Lower leg skin (tissue), 4 donors: ENCODE data around the gene CD34. TPM values are rescaled to one million over a fixed set of nuclear protein-coding genes. Genes with fewer than 3 reads are reported as not detected.

Experiments used
- DNase-seq, 2 donors: peaks; one replicate each; pipeline ENCODE4 v3.0.0-alpha.2; 2019; ENCODE audit warnings: low spot score in 2 of 2
- H3K4me3 ChIP-seq: fragments of 200-600 bp; sonication (generic); 2 replicates; pipeline ENCODE4 v1.5.1; 2017; ENCODE audit warnings: mild to moderate bottlenecking, low read depth; ENCODE audit not compliant: poor library complexity, severe bottlenecking
- CTCF ChIP-seq, 3 donors: fragments of 450-650 bp; IDR thresholded peaks; one replicate each; pipeline ENCODE4 v1.5.1; 2016; ENCODE audit warnings: antibody characterized with exemption in 3 of 3, mild to moderate bottlenecking in 3 of 3, moderate library complexity in 2 of 3
- POLR2A ChIP-seq, 2 donors: fragments of 450-650 bp; IDR thresholded peaks; one replicate each; pipeline ENCODE4 v1.6.1; 2016 to 2017; ENCODE audit warnings: antibody characterized with exemption in 2 of 2, mild to moderate bottlenecking in 1 of 2, moderate library complexity in 1 of 2
- WGBS, 2 donors: methylation state at CpG; one replicate each; pipeline ENCODE4 v1.1.5; 2018; 5-methylcytosine and 5-hydroxymethylcytosine counted together
- intact Hi-C: fragments of 100-400 bp; cut with DNase I; formaldehyde crosslinking; loops from one replicate; pipeline ENCODE4 v1.15.0; 2023; ENCODE audit warnings: low total_unique reads
- total RNA-seq, 4 donors: library from RNA; depleted of rRNA; stranded (reverse); fragments of >200 nt; gene quantifications; one replicate each; pipeline ENCODE4 v1.1.0, GENCODE V29; 2016

CD34 gene
- total RNA-seq, 4 donors from 2014 or later: 8.5 to 45.5 (median 26.0) TPM

GRCh38 chr1:207836591-207837347 lies 74.2 kb downstream of the CD34 start:
- TF ChIP-seq CTCF (IDR thresholded peaks at IDR 0.05) (no peak), POLR2A (IDR thresholded peaks at IDR 0.05) (no peak)
- DNase-seq: peak in 1 of 2 donors; percentile 85
- intact Hi-C loops: no loop called here
- WGBS, 2 donors: 79 to 81% methylated on average over 14 to 15 of the region's 15 CpGs
- H3K4me3 ChIP-seq: no peak overlapping the region

GRCh38 chr1:207835958-207836357 lies 75.0 kb downstream of the CD34 start:
- DNase-seq: no peak
- 90 to 93% methylated on average over 6 of the region's 6 CpGs for WGBS, 2 donors
- intact Hi-C loops: no loop called here
- H3K4me3 ChIP-seq: no peak overlapping the region
- no peak for TF ChIP-seq POLR2A (IDR thresholded peaks at IDR 0.05)
- no peak for TF ChIP-seq CTCF (IDR thresholded peaks at IDR 0.05)

GRCh38 chr1:207833956-207834660 lies 76.8 kb downstream of the CD34 start:
- intact Hi-C loops: loop anchor here (5.0 kb wide), 1 partner anchor 33 kb away; no protein-coding TSS in a partner anchor
- WGBS, 2 donors: 88 to 90% methylated on average over 7 of the region's 7 CpGs
- no peak overlapping the region for H3K4me3 ChIP-seq
- no peak for TF ChIP-seq CTCF (IDR thresholded peaks at IDR 0.05)
- no peak for TF ChIP-seq POLR2A (IDR thresholded peaks at IDR 0.05)
- peak in 1 of 2 donors; percentile 72 for DNase-seq

GRCh38 chr1:207833381-207833780 lies 77.5 kb downstream of the CD34 start:
- H3K4me3 ChIP-seq: no peak overlapping the region
- intact Hi-C loops: loop anchor here (5.0 kb wide), 1 partner anchor 34 kb away; no protein-coding TSS in a partner anchor
- peak in 1 of 2 donors; percentile 75 for DNase-seq
- TF ChIP-seq POLR2A (IDR thresholded peaks at IDR 0.05) (no peak), CTCF (IDR thresholded peaks at IDR 0.05) (no peak)
- 68 to 75% methylated on average over 4 to 6 of the region's 6 CpGs for WGBS, 2 donors

- no peak overlapping the region for H3K4me3 ChIP-seq
- DNase-seq: no peak
- intact Hi-C loops: loop anchor here (5.0 kb wide), 1 partner anchor 35 kb away; no protein-coding TSS in a partner anchor
- TF ChIP-seq POLR2A (IDR thresholded peaks at IDR 0.05) (no peak), CTCF (IDR thresholded peaks at IDR 0.05) (no peak)
- 78 to 88% methylated on average over 8 of the region's 8 CpGs for WGBS, 2 donors
These were observed 78.1 kb downstream of the CD34 start for GRCh38 chr1:207832796-207833195.
